SK-N-SH treated with all-trans-retinoic acid at 6 μM for 48 hours (cell line): ENCODE data around the gene QRFP.

ENCODE experiments used
- ATAC-seq: fragments of 200-7000 bp; cut with Tn5 transposase; 3 replicates; pipeline ENCODE4 v1.9.1; 2020; ENCODE audit warnings: mild to moderate bottlenecking, moderate library complexity
- ARNTL ChIP-seq: fragments of 450-650 bp; formaldehyde crosslinking; IDR thresholded peaks from 2 replicates; pipeline ENCODE4 v1.5.0; 2020; ENCODE audit warnings: low read depth, mild to moderate bottlenecking, moderate library complexity, borderline replicate concordance
- BACH2 ChIP-seq: fragments of 250-450 bp; sonication (Bioruptor Pico); IDR thresholded peaks from 2 replicates; pipeline ENCODE4 v1.9.0; 2021; ENCODE audit warnings: mild to moderate bottlenecking, borderline replicate concordance
- CREB5 ChIP-seq: fragments of 250-450 bp; sonication (Bioruptor Pico); IDR thresholded peaks from 2 replicates; pipeline ENCODE4 v1.5.1; 2020; ENCODE audit warnings: low read depth, mild to moderate bottlenecking, moderate library complexity
- CSDC2 ChIP-seq: fragments of 250-450 bp; sonication (Bioruptor Pico); IDR thresholded peaks from 2 replicates; pipeline ENCODE4 v1.5.0; 2020; ENCODE audit warnings: mild to moderate bottlenecking, moderate library complexity
- ESRRG ChIP-seq: fragments of 250-450 bp; sonication (Bioruptor Pico); IDR thresholded peaks from 2 replicates; pipeline ENCODE4 v1.6.1; 2021; ENCODE audit warnings: mild to moderate bottlenecking
- GLIS3 ChIP-seq: fragments of 250-450 bp; sonication (Bioruptor Pico); IDR thresholded peaks from 2 replicates; pipeline ENCODE4 v1.5.0; 2020; ENCODE audit warnings: mild to moderate bottlenecking, moderate library complexity
- POU6F1 ChIP-seq: fragments of 250-450 bp; sonication (Bioruptor Pico); IDR thresholded peaks from 2 replicates; pipeline ENCODE4 v1.8.0; 2021; ENCODE audit warnings: low read depth, mild to moderate bottlenecking, moderate library complexity, borderline replicate concordance
- PPARA ChIP-seq: fragments of 250-450 bp; sonication (Bioruptor Pico); IDR thresholded peaks from 2 replicates; pipeline ENCODE4 v1.5.0; 2020; ENCODE audit warnings: mild to moderate bottlenecking, borderline replicate concordance
- RARB ChIP-seq: fragments of 250-450 bp; sonication (Bioruptor Pico); IDR thresholded peaks from 2 replicates; pipeline ENCODE4 v1.8.0; 2021; ENCODE audit warnings: mild to moderate bottlenecking, moderate library complexity
- SNAI2 ChIP-seq: fragments of 250-450 bp; sonication (Bioruptor Pico); IDR thresholded peaks from 2 replicates; pipeline ENCODE4 v1.5.0; 2020; ENCODE audit warnings: mild to moderate bottlenecking, moderate library complexity
- TCF4 ChIP-seq: fragments of 250-450 bp; sonication (Bioruptor Pico); IDR thresholded peaks from 2 replicates; pipeline ENCODE4 v1.8.0; 2021; ENCODE audit warnings: mild to moderate bottlenecking, moderate library complexity, borderline replicate concordance
- TOX ChIP-seq: fragments of 250-450 bp; sonication (Bioruptor Pico); IDR thresholded peaks from 2 replicates; pipeline ENCODE4 v1.8.0; 2021; ENCODE audit warnings: mild to moderate bottlenecking, moderate library complexity, borderline replicate concordance
- ZC3H10 ChIP-seq: fragments of 250-450 bp; sonication (Bioruptor Pico); IDR thresholded peaks from 2 replicates; pipeline ENCODE4 v1.5.1; 2021; ENCODE audit warnings: mild to moderate bottlenecking, moderate library complexity
- ZFP3 ChIP-seq: fragments of 250-450 bp; sonication (Bioruptor Pico); IDR thresholded peaks from 2 replicates; pipeline ENCODE4 v1.5.0; 2020; ENCODE audit warnings: mild to moderate bottlenecking, moderate library complexity
- ZFP30 ChIP-seq: fragments of 450-650 bp; formaldehyde crosslinking; IDR thresholded peaks from 2 replicates; pipeline ENCODE4 v1.5.0; 2022; ENCODE audit warnings: mild to moderate bottlenecking, moderate library complexity
- ZNF565 ChIP-seq: fragments of 450-650 bp; formaldehyde crosslinking; conservative IDR thresholded peaks from 2 replicates; pipeline ENCODE4 v1.5.0; 2020; ENCODE audit warnings: low read depth, mild to moderate bottlenecking, moderate library complexity
- ZNF8 ChIP-seq: fragments of 450-650 bp; formaldehyde crosslinking; IDR thresholded peaks from 2 replicates; pipeline ENCODE4 v1.5.0; 2020; ENCODE audit warnings: mild to moderate bottlenecking, moderate library complexity
- TF ChIP-seq, protein P1 (sequence below): fragments of 250-450 bp; sonication (Bioruptor Pico); IDR thresholded peaks from 2 replicates; pipeline ENCODE4 v1.8.0; 2020; ENCODE audit warnings: mild to moderate bottlenecking, moderate library complexity, borderline replicate concordance
- TF ChIP-seq, protein P2 (sequence below): fragments of 250-450 bp; sonication (Bioruptor Pico); IDR thresholded peaks from 2 replicates; pipeline ENCODE4 v1.5.0; 2020; ENCODE audit warnings: mild to moderate bottlenecking, moderate library complexity

The QRFP gene

DNA sequence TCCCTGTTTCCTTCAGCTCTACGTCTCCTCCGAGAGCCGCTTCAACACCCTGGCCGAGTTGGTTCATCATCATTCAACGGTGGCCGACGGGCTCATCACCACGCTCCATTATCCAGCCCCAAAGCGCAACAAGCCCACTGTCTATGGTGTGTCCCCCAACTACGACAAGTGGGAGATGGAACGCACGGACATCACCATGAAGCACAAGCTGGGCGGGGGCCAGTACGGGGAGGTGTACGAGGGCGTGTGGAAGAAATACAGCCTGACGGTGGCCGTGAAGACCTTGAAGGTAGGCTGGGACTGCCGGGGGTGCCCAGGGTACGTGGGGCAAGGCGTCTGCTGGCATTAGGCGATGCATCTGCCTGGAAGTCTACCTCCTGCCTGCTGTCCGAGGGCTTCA is 33.9 kb downstream of the QRFP start:
- TF ChIP-seq ZC3H10 (CRISPR knock-in tag) (no peak), TOX (CRISPR knock-in tag) (no peak), TCF4 (no peak), CREB5 (CRISPR knock-in tag) (no peak), ARNTL (CRISPR knock-in tag) (no peak), ZFP30 (no peak), ZNF8 (CRISPR knock-in tag) (no peak), SNAI2 (no peak), RARB (CRISPR knock-in tag) (no peak), PPARA (CRISPR knock-in tag) (no peak), ESRRG (CRISPR knock-in tag) (no peak), CSDC2 (no peak), POU6F1 (CRISPR knock-in tag) (no peak), GLIS3 (CRISPR knock-in tag) (no peak), ZFP3 (no peak), BACH2 (CRISPR knock-in tag) (no peak), ZNF565 (CRISPR knock-in tag) (no peak)
- TF ChIP-seq, protein P1, sequence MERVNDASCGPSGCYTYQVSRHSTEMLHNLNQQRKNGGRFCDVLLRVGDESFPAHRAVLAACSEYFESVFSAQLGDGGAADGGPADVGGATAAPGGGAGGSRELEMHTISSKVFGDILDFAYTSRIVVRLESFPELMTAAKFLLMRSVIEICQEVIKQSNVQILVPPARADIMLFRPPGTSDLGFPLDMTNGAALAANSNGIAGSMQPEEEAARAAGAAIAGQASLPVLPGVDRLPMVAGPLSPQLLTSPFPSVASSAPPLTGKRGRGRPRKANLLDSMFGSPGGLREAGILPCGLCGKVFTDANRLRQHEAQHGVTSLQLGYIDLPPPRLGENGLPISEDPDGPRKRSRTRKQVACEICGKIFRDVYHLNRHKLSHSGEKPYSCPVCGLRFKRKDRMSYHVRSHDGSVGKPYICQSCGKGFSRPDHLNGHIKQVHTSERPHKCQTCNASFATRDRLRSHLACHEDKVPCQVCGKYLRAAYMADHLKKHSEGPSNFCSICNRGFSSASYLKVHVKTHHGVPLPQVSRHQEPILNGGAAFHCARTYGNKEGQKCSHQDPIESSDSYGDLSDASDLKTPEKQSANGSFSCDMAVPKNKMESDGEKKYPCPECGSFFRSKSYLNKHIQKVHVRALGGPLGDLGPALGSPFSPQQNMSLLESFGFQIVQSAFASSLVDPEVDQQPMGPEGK (CRISPR knock-in tag): no peak
- TF ChIP-seq, protein P2, sequence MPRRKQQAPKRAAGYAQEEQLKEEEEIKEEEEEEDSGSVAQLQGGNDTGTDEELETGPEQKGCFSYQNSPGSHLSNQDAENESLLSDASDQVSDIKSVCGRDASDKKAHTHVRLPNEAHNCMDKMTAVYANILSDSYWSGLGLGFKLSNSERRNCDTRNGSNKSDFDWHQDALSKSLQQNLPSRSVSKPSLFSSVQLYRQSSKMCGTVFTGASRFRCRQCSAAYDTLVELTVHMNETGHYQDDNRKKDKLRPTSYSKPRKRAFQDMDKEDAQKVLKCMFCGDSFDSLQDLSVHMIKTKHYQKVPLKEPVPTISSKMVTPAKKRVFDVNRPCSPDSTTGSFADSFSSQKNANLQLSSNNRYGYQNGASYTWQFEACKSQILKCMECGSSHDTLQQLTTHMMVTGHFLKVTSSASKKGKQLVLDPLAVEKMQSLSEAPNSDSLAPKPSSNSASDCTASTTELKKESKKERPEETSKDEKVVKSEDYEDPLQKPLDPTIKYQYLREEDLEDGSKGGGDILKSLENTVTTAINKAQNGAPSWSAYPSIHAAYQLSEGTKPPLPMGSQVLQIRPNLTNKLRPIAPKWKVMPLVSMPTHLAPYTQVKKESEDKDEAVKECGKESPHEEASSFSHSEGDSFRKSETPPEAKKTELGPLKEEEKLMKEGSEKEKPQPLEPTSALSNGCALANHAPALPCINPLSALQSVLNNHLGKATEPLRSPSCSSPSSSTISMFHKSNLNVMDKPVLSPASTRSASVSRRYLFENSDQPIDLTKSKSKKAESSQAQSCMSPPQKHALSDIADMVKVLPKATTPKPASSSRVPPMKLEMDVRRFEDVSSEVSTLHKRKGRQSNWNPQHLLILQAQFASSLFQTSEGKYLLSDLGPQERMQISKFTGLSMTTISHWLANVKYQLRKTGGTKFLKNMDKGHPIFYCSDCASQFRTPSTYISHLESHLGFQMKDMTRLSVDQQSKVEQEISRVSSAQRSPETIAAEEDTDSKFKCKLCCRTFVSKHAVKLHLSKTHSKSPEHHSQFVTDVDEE: no peak
- no peak for ATAC-seq

DNA sequence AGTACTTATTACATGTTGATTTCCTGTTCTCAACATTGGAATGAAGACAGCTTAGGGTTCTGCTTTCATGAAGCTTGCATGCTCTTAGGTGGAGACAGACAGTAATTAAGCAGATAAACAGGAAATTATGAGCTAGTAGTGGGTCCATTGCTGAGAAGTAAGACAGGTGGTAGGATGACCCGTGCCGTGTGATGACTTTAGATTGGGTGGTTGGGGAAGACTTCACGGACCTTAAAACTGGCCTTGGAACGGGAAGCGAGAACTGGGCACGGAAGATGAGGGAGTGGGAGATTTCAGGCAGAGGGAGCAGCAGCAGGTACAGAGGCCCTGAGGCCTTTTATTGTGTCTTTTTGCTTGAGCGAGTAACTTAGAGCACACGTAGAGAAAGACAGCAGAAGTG is 34.4 kb downstream of the QRFP start:
- TF ChIP-seq, protein P1 (CRISPR knock-in tag): no peak
- TF ChIP-seq ARNTL (CRISPR knock-in tag) (no peak), GLIS3 (CRISPR knock-in tag) (no peak)

DNA sequence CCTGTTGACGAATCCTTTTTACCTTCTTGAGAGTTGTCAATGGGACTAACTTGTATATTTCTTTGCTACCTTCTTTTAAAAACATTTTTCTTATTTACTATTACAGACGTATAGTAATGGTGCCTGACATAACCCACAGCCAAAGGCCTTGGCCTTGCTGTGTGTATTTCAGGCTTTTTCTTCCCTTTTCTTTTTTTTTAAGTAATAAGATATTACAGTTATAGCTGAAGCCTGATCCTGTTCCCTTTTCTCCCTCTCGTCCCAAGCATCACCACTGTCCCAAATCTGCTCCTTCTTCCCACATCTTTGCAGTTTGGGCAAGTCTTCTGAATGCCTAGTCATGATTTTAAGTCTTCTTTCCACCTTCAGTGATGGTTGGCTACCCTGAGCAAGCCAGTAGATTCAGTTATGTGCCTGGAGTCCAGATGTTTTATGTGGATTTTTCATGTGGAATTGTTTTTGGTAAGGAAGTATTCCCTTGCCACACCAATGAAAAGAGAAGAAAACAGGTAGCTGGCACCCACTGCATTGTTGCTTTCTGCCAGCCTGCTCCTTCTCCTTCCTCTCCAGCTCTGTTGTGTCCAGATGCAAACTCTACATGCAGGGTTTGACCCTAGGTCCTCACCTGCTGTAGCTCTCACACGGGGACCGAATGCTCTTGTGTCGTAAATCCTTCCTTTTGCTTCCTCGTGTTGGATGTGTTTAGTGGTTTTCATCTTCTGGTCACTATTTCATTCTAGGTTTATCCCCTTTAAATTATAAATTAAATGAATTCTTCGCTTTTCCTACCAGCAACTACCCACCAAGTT is 35.0 kb downstream of the QRFP start:
- TF ChIP-seq CREB5 (CRISPR knock-in tag): no peak
- no peak for TF ChIP-seq ZNF565 (CRISPR knock-in tag)
- TF ChIP-seq TCF4: no peak
- TF ChIP-seq CSDC2: no peak
- TF ChIP-seq ZFP30: no peak
- TF ChIP-seq, protein P1 (CRISPR knock-in tag): no peak
- TF ChIP-seq BACH2 (CRISPR knock-in tag): no peak
- ATAC-seq: no peak

More for the DNA sequence above, 34.4 kb downstream of the QRFP start:
- no peak for ATAC-seq
